Ascending aorta (tissue), 2 donors: Measurements from ENCODE around the gene FOXP1. TPM values are rescaled to one million over a fixed set of nuclear protein-coding genes. Genes with fewer than 3 reads are reported as not detected.
A peak's percentile ranks its signal among the peaks of the same experiment; 100 is the strongest.

Experiments used
- DNase-seq, 2 donors: peaks; one replicate each; pipeline ENCODE4 v3.0.0-alpha.2; 2019; ENCODE audit warnings: low spot score in 2 of 2
- H3K27ac ChIP-seq, 2 donors: fragments of 200-600 bp; sonication (generic); one replicate each; pipeline ENCODE4 v1.5.1; 2016 to 2017; ENCODE audit warnings: mild to moderate bottlenecking in 1 of 2
- H3K27me3 ChIP-seq: fragments of 200-600 bp; sonication (generic); one replicate; pipeline ENCODE4 v1.5.1; 2017
- H3K36me3 ChIP-seq, 2 donors: fragments of 200-600 bp; sonication (generic); one replicate each; pipeline ENCODE4 v1.5.1; 2016
- H3K4me1 ChIP-seq, 2 donors: fragments of 200-600 bp; sonication (generic); one replicate each; pipeline ENCODE4 v1.5.1; 2016 to 2017; ENCODE audit warnings: mild to moderate bottlenecking in 1 of 2
- H3K4me3 ChIP-seq, 2 donors: fragments of 200-600 bp; sonication (generic); one replicate each; pipeline ENCODE4 v1.5.1; 2016 to 2017; ENCODE audit warnings: mild to moderate bottlenecking in 1 of 2
- H3K9me3 ChIP-seq, 2 donors: fragments of 200-600 bp; sonication (generic); one replicate each; pipeline ENCODE4 v1.5.1; 2016
- intact Hi-C: fragments of 100-400 bp; cut with DNase I; formaldehyde crosslinking; loops from one replicate; pipeline ENCODE4 v1.15.1; 2023
- total RNA-seq: library from RNA; depleted of rRNA; stranded (reverse); fragments of >200 nt; gene quantifications from one replicate; pipeline ENCODE4 v1.1.0, GENCODE V29; 2016
- TF ChIP-seq, protein P1 (sequence below), 3 experiments: fragments of 200-600 bp in 2 of 3; fragments of 450-650 bp in 1 of 3; sonication (generic) in 2 of 3; IDR thresholded peaks; one replicate each; pipeline ENCODE4 v1.5.1; 2016 to 2019; ENCODE audit warnings: antibody characterized with exemption in 3 of 3, mild to moderate bottlenecking in 1 of 3, moderate library complexity in 1 of 3

Gene FOXP1
- total RNA-seq, 1 donor from 2014 or later = 171 TPM

DNA sequence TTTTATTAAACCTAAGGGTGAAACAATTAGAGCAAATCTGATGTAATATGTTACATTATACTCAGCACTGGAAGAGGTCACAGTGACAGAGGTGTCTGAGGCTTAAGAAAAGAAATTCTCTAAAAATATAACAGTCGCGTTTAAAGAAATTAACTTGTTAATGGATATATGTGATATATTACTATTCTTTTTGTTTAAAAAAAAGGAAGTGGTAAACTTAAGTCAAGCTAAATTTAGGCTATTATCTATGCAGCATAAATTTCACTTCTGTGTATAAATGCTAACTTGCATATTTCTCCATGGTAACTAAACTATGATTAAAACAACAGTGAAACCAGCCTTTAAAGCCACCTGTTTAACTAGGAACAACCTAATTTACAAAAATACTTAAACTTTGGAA, 191.3 kb downstream of the FOXP1 start:
- H3K27ac ChIP-seq = no peak overlapping the region
- no peaks in the 10 kb centered on the region for H3K9me3 ChIP-seq
- no peaks in the 10 kb centered on the region for H3K36me3 ChIP-seq
- no peak overlapping the region for H3K4me3 ChIP-seq
- TF ChIP-seq, protein P1, sequence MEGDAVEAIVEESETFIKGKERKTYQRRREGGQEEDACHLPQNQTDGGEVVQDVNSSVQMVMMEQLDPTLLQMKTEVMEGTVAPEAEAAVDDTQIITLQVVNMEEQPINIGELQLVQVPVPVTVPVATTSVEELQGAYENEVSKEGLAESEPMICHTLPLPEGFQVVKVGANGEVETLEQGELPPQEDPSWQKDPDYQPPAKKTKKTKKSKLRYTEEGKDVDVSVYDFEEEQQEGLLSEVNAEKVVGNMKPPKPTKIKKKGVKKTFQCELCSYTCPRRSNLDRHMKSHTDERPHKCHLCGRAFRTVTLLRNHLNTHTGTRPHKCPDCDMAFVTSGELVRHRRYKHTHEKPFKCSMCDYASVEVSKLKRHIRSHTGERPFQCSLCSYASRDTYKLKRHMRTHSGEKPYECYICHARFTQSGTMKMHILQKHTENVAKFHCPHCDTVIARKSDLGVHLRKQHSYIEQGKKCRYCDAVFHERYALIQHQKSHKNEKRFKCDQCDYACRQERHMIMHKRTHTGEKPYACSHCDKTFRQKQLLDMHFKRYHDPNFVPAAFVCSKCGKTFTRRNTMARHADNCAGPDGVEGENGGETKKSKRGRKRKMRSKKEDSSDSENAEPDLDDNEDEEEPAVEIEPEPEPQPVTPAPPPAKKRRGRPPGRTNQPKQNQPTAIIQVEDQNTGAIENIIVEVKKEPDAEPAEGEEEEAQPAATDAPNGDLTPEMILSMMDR (IDR thresholded peaks at IDR 0.05) = no peak
- intact Hi-C loops = loop anchor here (5.0 kb wide), 1 partner anchor 190 kb away; the partner anchor contains the start of gene FOXP1
- peaks cover 0 to 25% of the 10 kb centered on the region in 2 donors for H3K4me1 ChIP-seq
- no peaks in the 10 kb centered on the region for H3K27me3 ChIP-seq
- DNase-seq = no peak

DNA sequence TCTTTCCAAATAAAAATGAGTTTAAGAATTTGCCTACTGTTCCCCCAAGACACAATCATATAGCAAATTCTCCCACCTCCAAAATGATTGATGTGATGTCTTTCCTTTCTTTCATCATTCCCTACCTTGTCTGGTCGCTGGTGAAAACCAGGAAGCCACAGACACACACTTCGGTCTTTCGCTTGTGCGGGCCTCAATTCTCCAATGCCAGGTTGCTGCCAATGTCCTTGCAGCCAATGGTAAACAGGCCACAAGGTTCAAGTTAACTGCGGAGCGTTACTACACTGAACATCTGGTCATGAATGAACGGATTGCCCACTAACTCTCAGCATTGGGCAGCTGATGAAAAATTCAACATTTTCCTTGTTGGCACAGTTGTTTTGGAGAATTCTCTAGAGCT, 192.2 kb downstream of the FOXP1 start:
- Histone ChIP-seq H3K9me3 (no peaks in the 10 kb centered on the region), H3K27ac (no peak overlapping the region), H3K36me3 (no peaks in the 10 kb centered on the region), H3K4me3 (no peak overlapping the region), H3K27me3 (no peaks in the 10 kb centered on the region), H3K4me1 (peaks cover 0 to 20% of the 10 kb centered on the region in 2 donors)
- TF ChIP-seq, protein P1 (IDR thresholded peaks at IDR 0.05) = no peak
- no peak for DNase-seq
- intact Hi-C loops = loop anchor here (5.0 kb wide), 1 partner anchor 191 kb away; the partner anchor contains the start of gene FOXP1

DNA sequence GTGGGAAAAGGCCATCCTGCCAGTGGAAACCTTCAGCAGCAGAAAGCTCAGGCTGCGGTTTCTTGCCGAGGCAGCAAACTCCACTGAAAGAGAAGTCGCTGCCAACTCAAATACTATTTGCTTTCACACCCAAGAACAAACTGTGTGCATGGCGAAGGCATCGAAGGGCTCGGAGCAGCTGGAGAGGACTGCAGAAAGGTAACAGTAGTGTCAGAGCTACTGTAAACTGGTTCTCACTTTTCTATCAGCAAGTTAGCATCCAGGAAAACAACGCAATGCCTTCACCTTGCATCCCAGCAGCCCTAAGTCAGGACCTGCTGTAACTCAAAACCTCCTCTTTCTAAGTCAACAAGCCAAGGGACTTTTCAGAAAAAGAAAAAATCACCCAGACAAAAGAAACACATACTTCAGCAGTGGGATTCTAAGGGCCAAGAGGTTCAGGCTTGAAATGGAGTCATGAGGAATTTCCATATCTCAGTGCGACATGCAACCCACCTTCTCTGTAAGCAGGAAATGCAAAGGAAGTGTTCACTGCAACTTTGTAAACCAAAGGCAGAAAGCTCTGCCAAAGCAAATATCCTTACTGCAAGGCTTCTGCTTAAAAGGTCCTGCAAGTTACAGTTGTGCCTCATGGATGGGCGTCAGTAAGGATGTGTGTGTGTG, 193.5 kb downstream of the FOXP1 start:
- H3K4me1 ChIP-seq = peaks cover 0 to 16% of the 10 kb centered on the region in 2 donors

DNA sequence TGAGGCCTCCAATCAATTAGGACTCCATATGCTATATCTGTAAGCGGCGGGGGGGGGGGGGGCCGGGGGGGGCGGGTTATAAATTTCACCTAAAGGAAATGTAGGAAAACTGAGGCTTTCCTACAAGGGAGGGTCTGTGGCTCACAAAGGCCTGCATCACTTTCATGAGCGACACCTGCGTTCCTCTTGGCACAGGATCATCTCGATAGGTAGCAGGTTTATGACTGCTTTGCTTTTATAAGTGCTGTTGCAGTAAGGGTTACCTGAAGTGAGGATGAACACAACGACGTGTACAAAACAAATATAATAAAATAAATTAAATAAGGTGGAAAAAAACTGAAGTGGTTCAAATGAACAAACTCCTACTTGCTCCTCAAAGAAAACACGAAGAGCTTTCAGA, 194.3 kb downstream of the FOXP1 start:
- Histone ChIP-seq H3K4me1 (peaks cover 0 to 23% of the 10 kb centered on the region in 2 donors), H3K9me3 (no peaks in the 10 kb centered on the region), H3K27me3 (no peaks in the 10 kb centered on the region), H3K4me3 (no peak overlapping the region), H3K36me3 (no peaks in the 10 kb centered on the region), H3K27ac (no peak overlapping the region)
- intact Hi-C loops = no loop called here
- TF ChIP-seq, protein P1 (IDR thresholded peaks at IDR 0.05) = no peak
- DNase-seq = no peak

More for the DNA sequence above, 193.5 kb downstream of the FOXP1 start:
- Histone ChIP-seq H3K4me3 (peak overlapping the region in 1 of 2 donors; percentile 29), H3K36me3 (no peaks in the 10 kb centered on the region), H3K27ac (peak overlapping the region; percentile 2 to 22), H3K9me3 (no peaks in the 10 kb centered on the region), H3K27me3 (no peaks in the 10 kb centered on the region)
- TF ChIP-seq, protein P1 (IDR thresholded peaks at IDR 0.05) = no peak
- intact Hi-C loops = loop anchor here (5.0 kb wide), 1 partner anchor 192 kb away; the partner anchor contains the start of gene FOXP1
- peak in 1 of 2 donors; percentile 21 for DNase-seq

DNA sequence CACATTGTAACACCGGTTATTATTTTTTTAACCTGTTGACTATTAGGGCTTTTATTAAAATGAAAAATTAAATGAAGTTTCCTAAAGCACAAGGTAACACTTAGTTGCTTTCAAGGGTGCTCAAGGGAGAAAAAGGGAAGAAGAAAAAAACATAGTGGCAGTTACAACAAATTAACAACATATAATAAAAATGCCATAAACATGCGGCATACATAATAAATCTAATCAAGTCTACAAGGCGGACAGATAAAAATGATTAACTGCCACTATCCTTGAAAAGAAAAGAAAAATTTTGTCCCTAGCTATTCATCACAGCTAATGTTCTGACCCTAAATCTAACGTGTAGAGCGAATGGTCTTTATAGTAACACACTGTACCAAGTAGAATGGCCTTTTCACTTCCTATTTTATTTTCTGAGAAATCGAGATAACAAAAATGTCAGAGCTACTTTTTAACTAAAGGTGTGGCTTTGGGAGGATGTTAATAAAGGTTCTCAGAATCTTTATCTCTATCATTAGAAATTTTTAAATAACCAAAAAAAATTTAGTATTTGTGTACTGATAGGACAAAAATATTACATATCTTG, 194.9 kb downstream of the FOXP1 start:
- Histone ChIP-seq H3K36me3 (no peaks in the 10 kb centered on the region), H3K27me3 (no peaks in the 10 kb centered on the region), H3K9me3 (no peaks in the 10 kb centered on the region), H3K4me3 (no peak overlapping the region), H3K27ac (no peak overlapping the region), H3K4me1 (peaks cover 0 to 28% of the 10 kb centered on the region in 2 donors)
- TF ChIP-seq, protein P1 (IDR thresholded peaks at IDR 0.05) = no peak
- no peak for DNase-seq
- intact Hi-C loops = no loop called here
